GM20431 (cell line): ENCODE results near the gene GNG13.
"Not testable (repeated sequence)": the region's sequence is repeated elsewhere in the genome, so short reads cannot be mapped to it uniquely, and the experiment has no call there.

Source experiments
- in situ Hi-C: fragments of 300-500 bp; cut with MseI, MboI; formaldehyde crosslinking; loops from one replicate; pipeline ENCODE4 v1.15.0; 2020; ENCODE audit warnings: low sequenced_read_pairs; ENCODE audit not compliant: unreplicated experiment

The GNG13 gene

GRCh38 chr16:799948-800833, at the start of gene GNG13:
GNG13 (minus strand) TSS chr16:800734; CDS start chr16:799077, 1,657 bp downstream.
- in situ Hi-C loops, result no loop called here

- in situ Hi-C loops, result no loop called here
Measured at GRCh38 chr16:848510-849253, 48.1 kb upstream of the GNG13 start.

GRCh38 chr16:847681-848445, 47.3 kb upstream of the GNG13 start:
- in situ Hi-C loops, result no loop called here

- in situ Hi-C loops, result no loop called here
Measured at GRCh38 chr16:847151-847550, 46.6 kb upstream of the GNG13 start.

- in situ Hi-C loops, result no loop called here
Measured at GRCh38 chr16:845351-845745, 44.8 kb upstream of the GNG13 start.

GRCh38 chr16:844638-845350, 44.3 kb upstream of the GNG13 start:
- in situ Hi-C loops, result no loop called here

- in situ Hi-C loops, result no loop called here
Measured at GRCh38 chr16:843771-844170, 43.2 kb upstream of the GNG13 start.

GRCh38 chr16:842711-843560, 42.4 kb upstream of the GNG13 start:
- in situ Hi-C loops, result no loop called here

GRCh38 chr16:842061-842476, 41.5 kb upstream of the GNG13 start:
- in situ Hi-C loops, result no loop called here

GRCh38 chr16:841455-842060, 41.0 kb upstream of the GNG13 start:
- in situ Hi-C loops, result no loop called here

GRCh38 chr16:840561-841454, 40.3 kb upstream of the GNG13 start:
- in situ Hi-C loops, result no loop called here

GRCh38 chr16:839643-840408, 39.3 kb upstream of the GNG13 start:
- in situ Hi-C loops, result no loop called here

GRCh38 chr16:838741-839140, 38.2 kb upstream of the GNG13 start:
- in situ Hi-C loops, result no loop called here

GRCh38 chr16:836822-837221, 36.3 kb upstream of the GNG13 start:
- in situ Hi-C loops, result not testable (repeated sequence)

GRCh38 chr16:836221-836620, 35.7 kb upstream of the GNG13 start:
- in situ Hi-C loops, result no loop called here

- in situ Hi-C loops, result no loop called here
Measured at GRCh38 chr16:835373-835772, 34.8 kb upstream of the GNG13 start.

- in situ Hi-C loops, result no loop called here
Measured at GRCh38 chr16:833411-833810, 32.9 kb upstream of the GNG13 start.
